GM21515 (cell line): Measurements from ENCODE around the gene ITPRIP.
A peak's percentile ranks its signal among the peaks of the same experiment; 100 is the strongest.

Experiments used
- ATAC-seq: cut with Tn5 transposase; IDR thresholded peaks from one replicate; pipeline ENCODE4 v1.9.1; 2021; ENCODE audit not compliant: unreplicated experiment

Gene ITPRIP

GRCh38 chr10:104337985-104338735 is at the start of gene ITPRIP:
TSS of gene ITPRIP (minus strand) at chr10:104338465. CDS start at chr10:104316051, 22,414 bp downstream.
- ATAC-seq = peak; percentile 70

- ATAC-seq = no peak
These were observed 49.0 kb upstream of the ITPRIP start for GRCh38 chr10:104387130-104387888.

- ATAC-seq = no peak
These were observed 42.1 kb upstream of the ITPRIP start for GRCh38 chr10:104380336-104380735.

GRCh38 chr10:104376784-104377300 is 38.6 kb upstream of the ITPRIP start:
- no peak for ATAC-seq

GRCh38 chr10:104374591-104374990 is 36.3 kb upstream of the ITPRIP start:
- no peak for ATAC-seq

GRCh38 chr10:104371753-104372152 is 33.5 kb upstream of the ITPRIP start:
- no peak for ATAC-seq

GRCh38 chr10:104368381-104368780 is 30.1 kb upstream of the ITPRIP start:
- no peak for ATAC-seq

- no peak for ATAC-seq
These were observed 29.6 kb upstream of the ITPRIP start for GRCh38 chr10:104367904-104368303.

GRCh38 chr10:104359811-104360210 is 21.5 kb upstream of the ITPRIP start:
- ATAC-seq = no peak

GRCh38 chr10:104353325-104354048 is 15.2 kb upstream of the ITPRIP start, which contains the start of gene CFAP58:
TSS of gene CFAP58 (plus strand) at chr10:104353833. CDS start at chr10:104353898, 65 bp downstream.
- ATAC-seq = peak; percentile 60

- no peak for ATAC-seq
These were observed 13.7 kb upstream of the ITPRIP start for GRCh38 chr10:104351919-104352318.

- no peak for ATAC-seq
These were observed 12.9 kb upstream of the ITPRIP start for GRCh38 chr10:104351061-104351702.

GRCh38 chr10:104350127-104350635 is 11.9 kb upstream of the ITPRIP start:
- peak; percentile 44 for ATAC-seq

GRCh38 chr10:104349623-104350126 is 11.4 kb upstream of the ITPRIP start:
- ATAC-seq = peak; percentile 63

- ATAC-seq = no peak
These were observed 10.3 kb upstream of the ITPRIP start for GRCh38 chr10:104348601-104349000.

GRCh38 chr10:104347295-104348045 is 9.2 kb upstream of the ITPRIP start:
- no peak for ATAC-seq

GRCh38 chr10:104345941-104346340 is 7.7 kb upstream of the ITPRIP start:
- ATAC-seq = no peak

- ATAC-seq = no peak
These were observed 7.2 kb upstream of the ITPRIP start for GRCh38 chr10:104345515-104345914.

GRCh38 chr10:104344219-104344618 is 6.0 kb upstream of the ITPRIP start:
- ATAC-seq = no peak
